Measurements from ENCODE around the gene FAM200B.

The FAM200B gene

GRCh38 chr4:15668566-15669435, 12.8 kb upstream of the FAM200B start:
- DNase-seq (ENCODE audit: low read depth in 2 of 2) = no peak

DNA sequence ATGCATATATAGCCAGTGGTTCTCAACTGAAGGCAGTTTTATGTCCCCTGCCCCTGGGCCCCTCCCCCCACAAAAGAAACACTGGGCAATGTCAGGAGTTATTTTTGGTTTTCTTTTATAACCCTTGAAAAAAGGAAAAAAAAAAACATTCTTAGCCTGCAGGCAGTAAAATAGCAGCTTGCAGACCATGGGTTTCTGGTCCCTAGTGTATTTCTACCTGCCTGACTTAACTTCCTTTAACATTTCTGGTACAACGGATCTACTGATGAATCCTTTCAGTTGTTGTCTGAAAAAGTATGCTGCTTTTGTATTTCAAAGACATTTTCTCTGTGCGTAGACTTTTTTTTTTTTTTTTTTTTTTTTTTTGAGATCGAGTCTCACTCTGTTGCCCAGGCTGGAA, 11.1 kb upstream of the FAM200B start:
- DNase-seq (ENCODE audit: low read depth in 2 of 2) = no peak

DNA sequence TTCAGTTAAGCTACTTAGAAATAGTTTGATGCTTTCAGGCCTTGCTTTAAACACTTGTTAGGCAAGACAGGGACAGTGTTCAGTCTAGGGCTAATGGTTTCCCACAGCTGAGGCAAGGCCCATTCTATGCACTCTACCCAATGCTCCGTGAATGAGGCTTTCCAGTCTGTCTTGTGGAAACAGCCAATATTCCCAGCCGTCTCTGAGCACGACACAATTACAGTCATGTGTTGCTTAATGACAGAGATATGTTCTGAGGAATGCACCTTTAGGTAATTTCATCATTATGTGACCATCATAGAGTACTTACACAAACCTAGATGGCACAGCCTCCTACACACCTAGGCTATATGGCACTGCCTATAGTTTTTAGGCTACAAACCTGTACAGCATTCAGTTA, 9.5 kb upstream of the FAM200B start:
- no peak for DNase-seq (ENCODE audit: low read depth in 2 of 2)

DNA sequence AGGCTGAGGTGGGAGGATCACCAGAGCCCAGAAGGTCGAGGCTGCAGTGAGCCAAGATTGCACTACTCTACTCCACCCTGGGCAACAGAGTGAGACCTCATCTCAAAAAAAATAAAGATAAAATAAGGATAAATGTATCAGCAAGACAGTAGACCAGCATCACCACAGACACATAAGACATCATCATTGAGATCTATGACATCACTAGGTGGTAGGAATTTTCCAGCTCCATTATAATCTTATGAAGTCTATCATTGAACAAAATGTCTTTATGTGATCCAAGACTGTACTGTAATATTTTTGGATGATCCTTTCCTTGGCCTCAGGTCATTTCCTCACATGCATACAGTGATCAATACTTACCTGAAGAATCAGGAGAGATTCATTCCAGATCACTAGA, 8.3 kb upstream of the FAM200B start:
- DNase-seq (ENCODE audit: low read depth in 2 of 2) = no peak

GRCh38 chr4:15674046-15674445, 7.6 kb upstream of the FAM200B start:
- DNase-seq (ENCODE audit: low read depth in 2 of 2) = no peak

DNA sequence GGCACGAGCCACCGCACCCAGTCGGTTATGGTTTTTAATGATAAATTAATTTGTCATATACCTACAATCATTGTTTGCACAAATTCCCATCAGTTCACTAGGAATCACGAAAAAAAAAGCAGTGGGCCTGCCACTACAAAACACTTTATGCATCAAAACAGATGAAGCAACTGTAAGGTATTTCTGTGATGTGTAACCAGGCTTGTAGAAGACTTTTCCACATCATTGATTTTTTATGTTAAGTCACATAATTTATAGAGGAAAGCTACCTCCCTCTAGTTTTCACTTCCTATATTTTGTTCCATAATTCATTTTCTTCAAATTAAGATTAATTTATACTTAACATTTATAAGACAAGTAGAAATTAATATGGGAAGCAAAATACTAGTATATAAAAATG, 6.7 kb upstream of the FAM200B start:
- no peak for DNase-seq (ENCODE audit: low read depth in 2 of 2)

GRCh38 chr4:15675356-15675755, 6.3 kb upstream of the FAM200B start:
- no peak for DNase-seq (ENCODE audit: low read depth in 2 of 2)

GRCh38 chr4:15676039-15676438, 5.6 kb upstream of the FAM200B start:
- DNase-seq (ENCODE audit: low read depth in 2 of 2) = no peak

DNA sequence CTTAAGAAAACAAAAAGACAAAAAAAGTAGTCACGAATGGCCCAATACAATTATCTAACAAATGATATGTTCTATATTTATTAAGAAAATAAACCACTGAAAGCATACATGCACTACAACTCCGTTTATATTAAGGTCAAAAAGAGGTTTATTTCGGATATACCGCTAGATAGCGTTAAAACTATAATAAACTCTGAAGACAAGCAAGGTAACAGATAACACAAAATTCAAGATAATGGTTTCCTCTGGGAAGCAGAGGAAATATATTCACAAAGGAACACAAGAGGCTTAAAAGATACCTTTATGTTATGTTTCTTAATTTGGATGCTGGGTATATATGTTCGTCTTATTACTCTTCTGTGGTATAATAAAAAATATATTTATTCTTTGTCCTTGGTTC, 4.7 kb upstream of the FAM200B start:
- DNase-seq (ENCODE audit: low read depth in 2 of 2) = no peak

GRCh38 chr4:15677507-15677988, 4.1 kb upstream of the FAM200B start:
- no peak for DNase-seq (ENCODE audit: low read depth in 2 of 2)

DNA sequence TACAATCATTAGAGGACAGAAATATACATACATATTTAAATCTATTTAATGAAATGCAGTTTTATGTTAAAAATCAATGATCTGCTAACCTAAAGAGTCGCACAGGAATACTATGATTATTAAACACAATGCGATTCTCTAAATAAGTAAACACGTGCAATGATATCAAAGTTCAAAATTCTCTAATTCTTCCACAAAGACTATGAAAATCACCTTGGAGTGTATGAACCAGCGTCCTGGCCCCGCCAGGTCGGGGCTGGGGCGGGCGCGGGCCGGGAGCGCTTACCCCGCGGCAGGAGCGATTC, 608 bp upstream of the FAM200B start:
- DNase-seq (ENCODE audit: low read depth in 2 of 2) = no peak

GRCh38 chr4:15682242-15683142, 865 bp downstream of the FAM200B start:
- DNase-seq (ENCODE audit: low read depth in 2 of 2) = no peak

DNA sequence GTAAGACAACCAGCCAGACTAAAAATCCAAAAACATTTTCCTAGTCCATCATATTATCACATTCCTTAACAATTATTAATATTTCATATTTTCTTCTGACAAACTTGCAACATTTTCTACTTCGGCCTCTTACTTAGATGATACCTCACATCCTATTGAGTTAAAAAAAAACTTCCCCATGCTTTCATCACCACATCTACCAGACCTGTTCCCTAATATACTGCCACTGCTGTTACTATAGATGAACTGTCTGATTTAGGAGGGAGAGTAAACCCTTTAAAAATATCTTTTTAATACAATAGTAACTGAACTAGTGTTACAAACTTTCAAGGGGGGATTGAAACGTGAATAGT, 1.5 kb downstream of the FAM200B start:
- no peak for DNase-seq (ENCODE audit: low read depth in 2 of 2)

DNA sequence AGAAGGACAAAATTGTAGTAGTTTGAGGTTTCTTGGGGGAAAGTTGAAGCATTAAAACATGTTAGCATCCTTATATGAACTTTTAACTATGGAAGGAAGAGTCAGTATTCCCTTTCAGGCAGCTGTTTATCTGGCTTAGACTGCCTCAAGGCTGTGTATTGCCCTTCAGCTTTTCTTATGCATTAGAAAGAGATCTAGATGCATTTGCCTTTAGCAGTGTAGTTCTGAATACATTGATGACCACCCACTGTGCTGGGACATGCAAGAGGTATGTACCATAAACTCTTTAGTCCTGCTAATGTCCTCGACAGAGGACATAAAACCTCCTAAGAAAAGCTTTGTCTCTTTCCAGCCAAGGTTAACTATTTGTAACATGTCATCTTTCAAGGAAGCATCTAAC, 2.9 kb downstream of the FAM200B start:
- no peak for DNase-seq (ENCODE audit: low read depth in 2 of 2)

GRCh38 chr4:15688051-15688450, 6.4 kb downstream of the FAM200B start:
- no peak for DNase-seq (ENCODE audit: low read depth in 2 of 2)

GRCh38 chr4:15689540-15689939, 7.9 kb downstream of the FAM200B start:
- no peak for DNase-seq (ENCODE audit: low read depth in 2 of 2)

- DNase-seq (ENCODE audit: low read depth in 2 of 2) = no peak
Observed at GRCh38 chr4:15690020-15690809, 8.6 kb downstream of the FAM200B start.

DNA sequence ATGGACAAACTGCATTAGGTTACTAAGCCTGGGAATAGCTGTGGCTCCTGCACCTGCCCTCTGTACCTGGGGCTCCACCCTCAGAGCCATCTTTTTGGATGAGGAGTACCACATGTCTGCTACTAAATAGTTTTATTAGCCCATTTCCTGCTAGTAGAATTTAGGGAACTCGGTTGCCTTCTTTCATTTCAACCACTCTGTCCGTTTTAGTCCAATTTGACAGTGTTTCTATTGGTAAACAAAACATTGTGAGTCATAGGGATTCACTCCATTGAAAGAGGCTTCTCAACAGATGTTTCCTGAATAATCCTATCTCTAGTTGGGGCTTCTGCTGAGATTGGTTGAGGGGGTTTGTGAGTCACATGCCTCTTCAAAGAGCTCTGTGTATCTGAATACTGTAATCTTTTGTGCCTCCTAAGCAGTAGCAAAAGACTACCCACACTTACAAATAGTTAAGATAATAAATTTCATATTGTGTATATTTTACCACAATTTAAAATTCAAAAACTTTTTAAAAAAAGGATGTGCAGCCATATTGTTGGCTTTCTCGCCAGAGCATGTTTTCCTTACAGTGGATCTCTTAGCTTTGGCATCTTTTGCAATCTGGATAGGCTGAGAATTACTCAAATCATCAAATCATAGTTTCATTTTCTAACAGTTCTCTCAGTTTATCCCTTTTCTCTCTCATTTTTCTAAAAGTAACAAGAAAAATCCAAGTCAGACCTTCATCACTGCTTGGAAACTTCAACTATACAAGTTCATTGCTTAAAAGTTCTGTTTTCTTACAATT, 9.9 kb downstream of the FAM200B start:
- DNase-seq (ENCODE audit: low read depth in 2 of 2) = no peak

- no peak for DNase-seq (ENCODE audit: low read depth in 2 of 2)
Observed at GRCh38 chr4:15692602-15693001, 11.0 kb downstream of the FAM200B start.

DNA sequence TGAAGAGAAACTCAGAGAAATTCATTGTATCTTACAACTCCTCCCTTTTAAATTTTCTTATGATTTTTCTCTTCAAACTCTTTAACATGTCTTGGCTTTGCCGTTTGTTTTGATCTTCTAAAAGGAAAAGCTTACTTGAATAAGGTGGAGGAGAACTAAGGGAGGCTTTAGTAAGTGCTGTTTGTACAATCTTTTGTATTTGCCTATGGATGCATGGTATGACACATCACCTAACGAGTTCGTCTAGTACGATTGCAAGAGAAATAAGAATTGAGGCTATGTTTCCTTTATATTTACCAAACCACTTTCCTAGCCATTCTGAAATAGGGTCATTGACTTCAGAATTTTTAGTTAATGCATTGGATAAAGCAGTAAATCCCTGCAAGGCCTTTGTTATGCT, 12.8 kb downstream of the FAM200B start:
- DNase-seq (ENCODE audit: low read depth in 2 of 2) = no peak

- no peak for DNase-seq (ENCODE audit: low read depth in 2 of 2)
Observed at GRCh38 chr4:15695240-15695699, 13.6 kb downstream of the FAM200B start.

Measured in stimulated activated CD8-positive, alpha-beta memory T cell treated with anti-CD3 and anti-CD28 coated beads, Interleukin-7, amount 100 ng/mL, for 4 hours (primary cell).